Smooth muscle cell (in vitro differentiated cells): Measurements from ENCODE around the gene IL24. TPM values are rescaled to one million over a fixed set of nuclear protein-coding genes. Genes with fewer than 3 reads are reported as not detected.
"Not testable (repeated sequence)": the region's sequence is repeated elsewhere in the genome, so short reads cannot be mapped to it uniquely, and the experiment has no call there.

Experiments used
- DNase-seq: peaks from one replicate; lab custom pipeline; 2025; ENCODE audit not compliant: unreplicated experiment; lab: John Stamatoyannopoulos, UW
- H2AFZ ChIP-seq: fragments of 200-600 bp; sonication (generic); 2 replicates; pipeline ENCODE4 v1.6.0; 2016; ENCODE audit warnings: antibody characterized with exemption, low read depth, mild to moderate bottlenecking
- H3F3A ChIP-seq: fragments of 200-600 bp; sonication (generic); 2 replicates; pipeline ENCODE4 v1.6.0; 2017; ENCODE audit warnings: antibody characterized with exemption, low read depth
- H3K27ac ChIP-seq: fragments of 200-600 bp; sonication (generic); 2 replicates; pipeline ENCODE4 v1.5.1; 2016; ENCODE audit warnings: low read depth, mild to moderate bottlenecking
- H3K27me3 ChIP-seq: fragments of 200-600 bp; sonication (generic); 2 replicates; pipeline ENCODE4 v1.6.1; 2016; ENCODE audit warnings: low read depth, mild to moderate bottlenecking
- H3K36me3 ChIP-seq: fragments of 200-600 bp; sonication (generic); 2 replicates; pipeline ENCODE4 v1.5.1; 2016; ENCODE audit warnings: low read depth
- H3K4me1 ChIP-seq: fragments of 200-600 bp; sonication (generic); 2 replicates; pipeline ENCODE4 v1.5.1; 2016; ENCODE audit warnings: low read depth
- H3K4me2 ChIP-seq: fragments of 200-600 bp; sonication (generic); 2 replicates; pipeline ENCODE4 v1.6.0; 2016; ENCODE audit warnings: mild to moderate bottlenecking
- H3K4me3 ChIP-seq: fragments of 200-600 bp; sonication (generic); 2 replicates; pipeline ENCODE4 v1.5.1; 2016; ENCODE audit warnings: mild to moderate bottlenecking
- H3K79me2 ChIP-seq: fragments of 200-600 bp; sonication (generic); 2 replicates; pipeline ENCODE4 v1.6.0; 2016; ENCODE audit warnings: low read depth, mild to moderate bottlenecking
- H3K9ac ChIP-seq: fragments of 200-600 bp; sonication (generic); 2 replicates; pipeline ENCODE4 v1.6.0; 2016; ENCODE audit warnings: low read depth
- H3K9me3 ChIP-seq: fragments of 200-600 bp; sonication (generic); replicated peaks from 2 replicates; pipeline ENCODE4 v1.5.1; 2016; ENCODE audit warnings: low read depth
- H4K20me1 ChIP-seq: fragments of 200-600 bp; sonication (generic); 2 replicates; pipeline ENCODE4 v1.6.0; 2016; ENCODE audit warnings: low read depth
- WGBS: methylation state at CpG from one replicate; pipeline ENCODE4 v1.1.7; 2016; ENCODE audit warnings: low lambda C conversion rate; 5-methylcytosine and 5-hydroxymethylcytosine counted together
- polyA plus RNA-seq: library from polyadenylated mRNA; unstranded; fragments of >200 nt; fragmentation: Nextera tagmentation; extraction: Ambion mirVana; gene quantifications from 2 replicates; pipeline ENCODE4 v1.2.1, GENCODE V29; 2016
- total RNA-seq: library from RNA; depleted of rRNA; stranded (reverse); fragments of >200 nt; gene quantifications from 2 replicates; pipeline ENCODE4 v1.2.3, GENCODE V29; 2014
- TF ChIP-seq, protein P1 (sequence below): fragments of 200-600 bp; sonication (generic); IDR thresholded peaks from 2 replicates; pipeline ENCODE4 v1.5.1; 2017; ENCODE audit warnings: borderline replicate concordance, mild to moderate bottlenecking, antibody characterized with exemption; ENCODE audit not compliant: insufficient read depth, poor library complexity, severe bottlenecking

Gene IL24
- total and polyA plus RNA-seq, 2 experiments from 2014 or later: 1.5 to 1.9 TPM

DNA sequence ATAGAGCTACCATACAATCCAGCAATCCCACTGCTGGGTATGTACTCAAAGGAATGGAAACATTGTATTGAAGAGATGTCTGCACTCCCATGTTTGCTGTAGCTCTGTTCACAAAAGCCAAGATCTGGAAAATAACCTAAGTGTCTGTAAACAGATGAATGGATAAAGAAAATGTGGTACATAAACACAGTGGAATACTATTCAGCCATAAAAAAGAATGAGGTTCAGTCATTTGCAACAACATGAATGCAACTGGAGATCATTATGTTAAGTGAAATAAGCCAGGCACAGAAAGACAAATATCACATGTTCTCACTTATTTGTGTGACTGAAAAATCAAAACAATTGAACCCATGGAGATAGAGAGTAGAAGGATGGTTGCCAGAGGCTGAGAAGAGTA lies 43.5 kb upstream of the IL24 start:
- H2AFZ ChIP-seq, H3K27ac ChIP-seq, H3K4me1 ChIP-seq, H3K9me3 ChIP-seq, H3K36me3 ChIP-seq, H4K20me1 ChIP-seq, H3F3A ChIP-seq, H3K4me2 ChIP-seq, H3K4me3 ChIP-seq, DNase-seq, H3K27me3 ChIP-seq, H3K79me2 ChIP-seq, H3K9ac ChIP-seq: not testable (repeated sequence)

DNA sequence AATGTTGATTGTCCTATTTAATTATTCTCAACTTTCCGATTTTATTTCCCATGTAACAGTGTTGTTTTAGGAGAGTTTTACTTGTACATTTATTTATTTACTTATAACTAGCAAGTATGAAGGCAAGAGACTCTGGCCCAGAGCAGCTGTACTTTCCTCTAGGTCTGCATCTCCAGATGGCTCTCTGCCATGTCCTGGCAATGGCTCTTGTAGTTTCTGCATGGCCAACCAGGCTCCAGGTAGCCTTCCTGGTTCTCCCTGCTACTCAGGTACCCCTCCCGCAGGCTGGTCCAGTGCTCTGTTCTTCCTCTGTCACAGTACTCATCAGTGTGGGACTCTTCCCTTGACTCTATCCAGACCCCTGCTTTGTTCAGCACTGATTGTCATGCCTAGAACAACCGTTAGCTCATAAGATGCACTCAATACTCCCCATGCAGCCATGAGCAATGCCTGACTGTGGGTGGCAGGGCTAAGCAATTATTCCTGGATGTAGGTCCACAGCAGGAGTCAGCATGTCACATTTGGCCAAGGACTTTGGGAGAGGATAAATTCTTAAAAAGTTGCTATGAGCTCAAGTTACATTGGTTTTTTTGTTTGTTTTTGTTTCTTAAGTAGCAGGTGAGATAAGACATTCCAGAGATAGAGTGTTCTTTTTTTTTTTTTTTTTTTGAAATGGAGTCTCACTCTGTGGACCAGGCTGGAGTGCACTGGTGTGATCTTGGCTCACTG lies 42.7 kb upstream of the IL24 start:
- no peaks in the 10 kb centered on the region for H3K36me3 ChIP-seq
- H3K9ac ChIP-seq: no peak overlapping the region
- H3K4me1 ChIP-seq: no peaks in the 10 kb centered on the region
- TF ChIP-seq, protein P1, sequence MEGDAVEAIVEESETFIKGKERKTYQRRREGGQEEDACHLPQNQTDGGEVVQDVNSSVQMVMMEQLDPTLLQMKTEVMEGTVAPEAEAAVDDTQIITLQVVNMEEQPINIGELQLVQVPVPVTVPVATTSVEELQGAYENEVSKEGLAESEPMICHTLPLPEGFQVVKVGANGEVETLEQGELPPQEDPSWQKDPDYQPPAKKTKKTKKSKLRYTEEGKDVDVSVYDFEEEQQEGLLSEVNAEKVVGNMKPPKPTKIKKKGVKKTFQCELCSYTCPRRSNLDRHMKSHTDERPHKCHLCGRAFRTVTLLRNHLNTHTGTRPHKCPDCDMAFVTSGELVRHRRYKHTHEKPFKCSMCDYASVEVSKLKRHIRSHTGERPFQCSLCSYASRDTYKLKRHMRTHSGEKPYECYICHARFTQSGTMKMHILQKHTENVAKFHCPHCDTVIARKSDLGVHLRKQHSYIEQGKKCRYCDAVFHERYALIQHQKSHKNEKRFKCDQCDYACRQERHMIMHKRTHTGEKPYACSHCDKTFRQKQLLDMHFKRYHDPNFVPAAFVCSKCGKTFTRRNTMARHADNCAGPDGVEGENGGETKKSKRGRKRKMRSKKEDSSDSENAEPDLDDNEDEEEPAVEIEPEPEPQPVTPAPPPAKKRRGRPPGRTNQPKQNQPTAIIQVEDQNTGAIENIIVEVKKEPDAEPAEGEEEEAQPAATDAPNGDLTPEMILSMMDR: no peak
- DNase-seq: no peak
- peaks cover under 1% of the 10 kb centered on the region for H3K27me3 ChIP-seq
- H3K9me3 ChIP-seq: no peaks in the 10 kb centered on the region
- 76% methylated on average over 3 of the region's 3 CpGs for WGBS
- no peak overlapping the region for H2AFZ ChIP-seq
- no peaks in the 10 kb centered on the region for H3K79me2 ChIP-seq
- H3K4me2 ChIP-seq: no peak overlapping the region
- no peak overlapping the region for H3K27ac ChIP-seq
- no peak overlapping the region for H3K4me3 ChIP-seq
- H4K20me1 ChIP-seq: no peaks in the 10 kb centered on the region
- no peaks in the 10 kb centered on the region for H3F3A ChIP-seq

DNA sequence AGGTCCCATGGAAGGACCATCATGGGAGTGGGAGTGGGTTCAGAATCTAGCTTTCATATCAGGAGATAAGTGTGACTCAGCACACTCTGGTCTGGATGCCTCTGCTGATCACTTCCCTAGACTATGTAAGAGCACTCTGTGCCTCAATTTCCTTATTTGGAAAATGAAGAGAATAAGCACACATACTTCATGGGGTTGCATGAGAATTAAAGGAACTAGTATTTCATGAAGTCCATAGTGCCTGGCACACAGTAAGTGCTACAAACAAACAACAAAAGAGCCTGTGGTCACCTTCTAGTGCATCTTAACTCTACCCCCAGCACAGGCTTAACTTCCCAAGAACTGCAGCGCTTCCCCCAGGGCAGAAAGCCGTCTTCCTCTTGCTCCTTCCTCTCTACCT lies 41.4 kb upstream of the IL24 start:
- Histone ChIP-seq H2AFZ (no peak overlapping the region), H3K27me3 (peaks cover 7% of the 10 kb centered on the region), H3K4me2 (no peak overlapping the region), H3K4me3 (no peak overlapping the region), H3K9me3 (no peaks in the 10 kb centered on the region), H4K20me1 (no peaks in the 10 kb centered on the region), H3K9ac (no peak overlapping the region), H3F3A (no peaks in the 10 kb centered on the region), H3K27ac (no peak overlapping the region), H3K4me1 (no peaks in the 10 kb centered on the region), H3K36me3 (no peaks in the 10 kb centered on the region), H3K79me2 (no peaks in the 10 kb centered on the region)
- TF ChIP-seq, protein P1: no peak
- 95% methylated on average over 2 of the region's 2 CpGs for WGBS
- no peak for DNase-seq

- Histone ChIP-seq H3K27ac (no peak overlapping the region), H2AFZ (no peak overlapping the region), H3K4me2 (no peak overlapping the region), H3K79me2 (no peaks in the 10 kb centered on the region), H3K36me3 (no peaks in the 10 kb centered on the region), H3K4me1 (no peaks in the 10 kb centered on the region), H3K4me3 (no peak overlapping the region), H4K20me1 (no peaks in the 10 kb centered on the region), H3K9ac (no peak overlapping the region), H3F3A (no peaks in the 10 kb centered on the region), H3K9me3 (no peaks in the 10 kb centered on the region), H3K27me3 (peaks cover 16% of the 10 kb centered on the region)
- TF ChIP-seq, protein P1: no peak
- DNase-seq: no peak
- 91% methylated on average over 5 of the region's 5 CpGs for WGBS
Measured at GRCh38 chr1:206856674-206857464, 40.4 kb upstream of the IL24 start.
